HEK293 (cell line): ENCODE results near the gene DIS3L.
A peak's percentile ranks its signal among the peaks of the same experiment; 100 is the strongest.

Experiments
- BCL11A ChIP-seq: fragments of 450-650 bp; formaldehyde crosslinking; IDR thresholded peaks from 2 replicates; pipeline ENCODE4 v1.5.1; 2016; ENCODE audit warnings: low read depth, missing biosample characterization, missing genetic modification characterization
- GLI4 ChIP-seq: fragments of 450-650 bp; formaldehyde crosslinking; IDR thresholded peaks from 2 replicates; pipeline ENCODE4 v1.5.1; 2016; ENCODE audit warnings: missing biosample characterization, missing genetic modification characterization
- GLIS1 ChIP-seq: fragments of 450-650 bp; formaldehyde crosslinking; IDR thresholded peaks from 2 replicates; pipeline ENCODE4 v1.5.1; 2016; ENCODE audit warnings: missing biosample characterization, missing genetic modification characterization
- GLIS2 ChIP-seq: fragments of 450-650 bp; formaldehyde crosslinking; IDR thresholded peaks from 2 replicates; pipeline ENCODE4 v1.5.1; 2016; ENCODE audit warnings: missing biosample characterization, missing genetic modification characterization
- KLF8 ChIP-seq: fragments of 450-650 bp; formaldehyde crosslinking; IDR thresholded peaks from 2 replicates; pipeline ENCODE4 v1.5.1; 2016; ENCODE audit warnings: missing biosample characterization, missing genetic modification characterization
- KLF9 ChIP-seq: fragments of 450-650 bp; formaldehyde crosslinking; IDR thresholded peaks from 2 replicates; pipeline ENCODE4 v1.5.1; 2016; ENCODE audit warnings: missing biosample characterization, missing genetic modification characterization, low read depth
- MEIS1 ChIP-seq: sonication (generic); formaldehyde crosslinking; IDR thresholded peaks from 2 replicates; pipeline ENCODE4 v1.8.1; 2022; ENCODE audit warnings: missing genetic modification reagents, mild to moderate bottlenecking, borderline replicate concordance
- OSR2 ChIP-seq: fragments of 450-650 bp; formaldehyde crosslinking; IDR thresholded peaks from 2 replicates; pipeline ENCODE4 v1.5.1; 2016; ENCODE audit warnings: missing biosample characterization, missing genetic modification characterization
- OVOL3 ChIP-seq: fragments of 450-650 bp; formaldehyde crosslinking; IDR thresholded peaks from 2 replicates; pipeline ENCODE4 v1.5.1; 2016; ENCODE audit warnings: missing biosample characterization, missing genetic modification characterization
- RBAK ChIP-seq: fragments of 450-650 bp; formaldehyde crosslinking; IDR thresholded peaks from 2 replicates; pipeline ENCODE4 v1.5.1; 2016; ENCODE audit warnings: missing biosample characterization, missing genetic modification characterization
- SALL2 ChIP-seq: fragments of 450-650 bp; formaldehyde crosslinking; IDR thresholded peaks from 2 replicates; pipeline ENCODE4 v1.5.0; 2017; ENCODE audit warnings: missing biosample characterization, mild to moderate bottlenecking, missing genetic modification characterization, borderline replicate concordance
- YY1 ChIP-seq: fragments of 450-650 bp; formaldehyde crosslinking; IDR thresholded peaks from 2 replicates; pipeline ENCODE4 v1.5.1; 2018; ENCODE audit warnings: missing biosample characterization, missing genetic modification characterization
- ZBTB49 ChIP-seq: fragments of 450-650 bp; formaldehyde crosslinking; IDR thresholded peaks from 2 replicates; pipeline ENCODE4 v1.5.1; 2016; ENCODE audit warnings: missing biosample characterization, missing genetic modification characterization, low read depth
- ZBTB7A ChIP-seq: fragments of 450-650 bp; formaldehyde crosslinking; IDR thresholded peaks from 2 replicates; pipeline ENCODE4 v1.5.1; 2016; ENCODE audit warnings: low read depth, missing biosample characterization, missing genetic modification characterization
- ZFP3 ChIP-seq: fragments of 450-650 bp; formaldehyde crosslinking; IDR thresholded peaks from 2 replicates; pipeline ENCODE4 v1.5.1; 2016; ENCODE audit warnings: low read depth, missing biosample characterization, missing genetic modification characterization
- ZIC2 ChIP-seq: fragments of 450-650 bp; formaldehyde crosslinking; IDR thresholded peaks from 2 replicates; pipeline ENCODE4 v1.5.1; 2016; ENCODE audit warnings: missing biosample characterization, missing genetic modification characterization
- ZNF121 ChIP-seq: fragments of 450-650 bp; formaldehyde crosslinking; IDR thresholded peaks from 2 replicates; pipeline ENCODE4 v1.5.1; 2016; ENCODE audit warnings: missing biosample characterization, missing genetic modification characterization
- ZNF169 ChIP-seq: fragments of 450-650 bp; formaldehyde crosslinking; IDR thresholded peaks from 2 replicates; pipeline ENCODE4 v1.5.1; 2016; ENCODE audit warnings: missing biosample characterization, missing genetic modification characterization
- ZNF211 ChIP-seq: fragments of 450-650 bp; formaldehyde crosslinking; IDR thresholded peaks from 2 replicates; pipeline ENCODE4 v1.5.1; 2016; ENCODE audit warnings: low read depth, missing biosample characterization, missing genetic modification characterization
- ZNF548 ChIP-seq: fragments of 450-650 bp; formaldehyde crosslinking; IDR thresholded peaks from 2 replicates; pipeline ENCODE4 v1.5.1; 2016; ENCODE audit warnings: missing biosample characterization, missing genetic modification characterization
- ZNF596 ChIP-seq: fragments of 450-650 bp; IDR thresholded peaks from 2 replicates; pipeline ENCODE4 v1.5.0; 2018; ENCODE audit warnings: missing biosample characterization, mild to moderate bottlenecking, missing genetic modification characterization, moderate library complexity
- ZNF660 ChIP-seq: fragments of 450-650 bp; IDR thresholded peaks from 2 replicates; pipeline ENCODE4 v1.5.1; 2018; ENCODE audit warnings: missing biosample characterization, mild to moderate bottlenecking, missing genetic modification characterization
- ZNF701 ChIP-seq: fragments of 450-650 bp; formaldehyde crosslinking; IDR thresholded peaks from 2 replicates; pipeline ENCODE4 v1.5.1; 2016; ENCODE audit warnings: missing biosample characterization, missing genetic modification characterization
- ZNF707 ChIP-seq: fragments of 450-650 bp; formaldehyde crosslinking; IDR thresholded peaks from 2 replicates; pipeline ENCODE4 v1.5.1; 2016; ENCODE audit warnings: missing biosample characterization, missing genetic modification characterization
- ZNF76 ChIP-seq: fragments of 450-650 bp; formaldehyde crosslinking; IDR thresholded peaks from 2 replicates; pipeline ENCODE4; 2016; ENCODE audit warnings: low read depth, missing biosample characterization, missing genetic modification characterization, borderline replicate concordance
- ZNF768 ChIP-seq: fragments of 450-650 bp; formaldehyde crosslinking; IDR thresholded peaks from 2 replicates; pipeline ENCODE4 v1.5.1; 2018; ENCODE audit warnings: missing biosample characterization, mild to moderate bottlenecking, missing genetic modification characterization
- ZNF792 ChIP-seq: fragments of 450-650 bp; formaldehyde crosslinking; IDR thresholded peaks from 2 replicates; pipeline ENCODE4 v1.5.1; 2016; ENCODE audit warnings: missing biosample characterization, missing genetic modification characterization
- ZNF830 ChIP-seq: fragments of 450-650 bp; IDR thresholded peaks from 2 replicates; pipeline ENCODE4 v1.5.0; 2018; ENCODE audit warnings: missing biosample characterization, missing genetic modification characterization, low read depth, mild to moderate bottlenecking, moderate library complexity
- ZNF837 ChIP-seq: fragments of 450-650 bp; formaldehyde crosslinking; IDR thresholded peaks from 2 replicates; pipeline ENCODE4 v1.5.1; 2016; ENCODE audit warnings: missing biosample characterization, missing genetic modification characterization
- ZSCAN23 ChIP-seq: fragments of 450-650 bp; formaldehyde crosslinking; IDR thresholded peaks from 2 replicates; pipeline ENCODE4 v1.5.1; 2016; ENCODE audit warnings: missing biosample characterization, missing genetic modification characterization
- ZSCAN30 ChIP-seq: fragments of 450-650 bp; IDR thresholded peaks from 2 replicates; pipeline ENCODE4 v1.5.1; 2018; ENCODE audit warnings: missing biosample characterization, mild to moderate bottlenecking, missing genetic modification characterization, moderate library complexity
- ZSCAN5A ChIP-seq: fragments of 450-650 bp; formaldehyde crosslinking; IDR thresholded peaks from 2 replicates; pipeline ENCODE4 v1.5.1; 2016; ENCODE audit warnings: missing biosample characterization, missing genetic modification characterization
- TF ChIP-seq, protein P1 (sequence below): fragments of 450-650 bp; formaldehyde crosslinking; IDR thresholded peaks from 2 replicates; pipeline ENCODE4 v1.5.1; 2016; ENCODE audit warnings: missing biosample characterization, missing genetic modification characterization

The DIS3L gene

DNA sequence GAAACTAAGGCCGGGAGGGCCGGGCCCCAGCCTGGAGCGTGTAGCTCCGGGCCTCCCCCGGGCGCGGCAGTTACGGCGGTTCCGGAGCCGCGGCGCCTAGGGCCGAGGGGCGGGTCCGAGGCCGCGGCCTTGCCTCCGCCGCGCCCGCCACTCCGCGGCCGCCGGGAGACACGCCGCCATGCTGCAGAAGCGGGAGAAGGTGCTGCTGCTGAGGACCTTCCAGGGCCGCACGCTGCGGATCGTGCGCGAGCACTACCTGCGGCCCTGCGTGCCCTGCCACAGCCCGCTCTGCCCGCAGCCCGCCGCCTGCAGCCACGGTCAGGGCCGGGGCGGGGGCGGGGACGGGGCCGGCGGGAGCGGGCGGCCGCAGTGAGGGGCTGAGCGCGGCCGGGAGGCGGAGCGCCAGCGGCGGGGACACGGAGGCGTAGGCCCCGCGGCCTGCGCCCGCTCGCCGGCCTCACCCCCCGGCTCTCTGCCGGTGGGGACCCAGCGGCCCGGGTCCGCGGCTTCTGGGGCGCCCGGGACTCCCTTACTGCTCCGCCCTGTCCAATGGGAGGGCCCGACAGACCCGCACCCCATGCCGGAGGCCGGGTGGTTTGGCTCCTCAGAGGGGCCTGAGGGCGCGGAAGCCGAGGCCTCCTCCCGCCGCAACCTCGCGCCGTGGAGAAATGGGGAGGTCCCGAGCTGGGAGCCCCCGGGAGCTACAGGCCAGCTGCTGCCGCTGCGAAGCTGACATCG, at the start of gene DIS3L (continued):
- TF ChIP-seq ZBTB49 (tag by site-specific recombination) (no peak), ZNF121 (tag by site-specific recombination) (no peak), ZNF792 (tag by site-specific recombination) (no peak), GLI4 (tag by site-specific recombination) (no peak), ZNF660 (tag by site-specific recombination) (peak; percentile 41), OSR2 (tag by site-specific recombination) (no peak), ZNF76 (no peak), YY1 (peak; percentile 51), ZIC2 (0 out of 2 replicates have a peak, but pooled peaks have one; percentile 28), ZNF169 (tag by site-specific recombination) (no peak), ZSCAN30 (peak; percentile 90), ZSCAN5A (tag by site-specific recombination) (no peak), ZNF701 (tag by site-specific recombination) (no peak), SALL2 (tag by site-specific recombination) (no peak), MEIS1 (CRISPR knock-in tag) (no peak), RBAK (tag by site-specific recombination) (no peak), ZFP3 (tag by site-specific recombination) (no peak), GLIS1 (tag by site-specific recombination) (0 out of 2 replicates have a peak, but pooled peaks have one; percentile 10), ZNF548 (no peak), KLF8 (tag by site-specific recombination) (peak; percentile 40; the same call in 1 of the 2 replicates), ZSCAN23 (tag by site-specific recombination) (no peak), ZNF837 (no peak), ZNF596 (tag by site-specific recombination) (peak; percentile 28; the same call in 1 of the 2 replicates), ZBTB7A (tag by site-specific recombination) (no peak), BCL11A (tag by site-specific recombination) (no peak), OVOL3 (tag by site-specific recombination) (no peak), ZNF211 (no peak), ZNF707 (no peak), GLIS2 (tag by site-specific recombination) (peak; percentile 88), KLF9 (tag by site-specific recombination) (peak; percentile 47; the same call in 1 of the 2 replicates), ZNF830 (tag by site-specific recombination) (no peak), ZNF768 (no peak)
- TF ChIP-seq, protein P1, sequence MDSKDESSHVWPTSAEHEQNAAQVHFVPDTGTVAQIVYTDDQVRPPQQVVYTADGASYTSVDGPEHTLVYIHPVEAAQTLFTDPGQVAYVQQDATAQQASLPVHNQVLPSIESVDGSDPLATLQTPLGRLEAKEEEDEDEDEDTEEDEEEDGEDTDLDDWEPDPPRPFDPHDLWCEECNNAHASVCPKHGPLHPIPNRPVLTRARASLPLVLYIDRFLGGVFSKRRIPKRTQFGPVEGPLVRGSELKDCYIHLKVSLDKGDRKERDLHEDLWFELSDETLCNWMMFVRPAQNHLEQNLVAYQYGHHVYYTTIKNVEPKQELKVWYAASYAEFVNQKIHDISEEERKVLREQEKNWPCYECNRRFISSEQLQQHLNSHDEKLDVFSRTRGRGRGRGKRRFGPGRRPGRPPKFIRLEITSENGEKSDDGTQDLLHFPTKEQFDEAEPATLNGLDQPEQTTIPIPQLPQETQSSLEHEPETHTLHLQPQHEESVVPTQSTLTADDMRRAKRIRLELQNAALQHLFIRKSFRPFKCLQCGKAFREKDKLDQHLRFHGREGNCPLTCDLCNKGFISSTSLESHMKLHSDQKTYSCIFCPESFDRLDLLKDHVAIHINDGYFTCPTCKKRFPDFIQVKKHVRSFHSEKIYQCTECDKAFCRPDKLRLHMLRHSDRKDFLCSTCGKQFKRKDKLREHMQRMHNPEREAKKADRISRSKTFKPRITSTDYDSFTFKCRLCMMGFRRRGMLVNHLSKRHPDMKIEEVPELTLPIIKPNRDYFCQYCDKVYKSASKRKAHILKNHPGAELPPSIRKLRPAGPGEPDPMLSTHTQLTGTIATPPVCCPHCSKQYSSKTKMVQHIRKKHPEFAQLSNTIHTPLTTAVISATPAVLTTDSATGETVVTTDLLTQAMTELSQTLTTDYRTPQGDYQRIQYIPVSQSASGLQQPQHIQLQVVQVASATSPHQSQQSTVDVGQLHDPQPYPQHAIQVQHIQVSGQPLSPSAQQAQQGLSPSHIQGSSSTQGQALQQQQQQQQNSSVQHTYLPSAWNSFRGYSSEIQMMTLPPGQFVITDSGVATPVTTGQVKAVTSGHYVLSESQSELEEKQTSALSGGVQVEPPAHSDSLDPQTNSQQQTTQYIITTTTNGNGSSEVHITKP (tag by site-specific recombination), result no peak; the same call in none of the 2 replicates
